A549 (cell line): ENCODE measurements around the gene SHF. TPM values are rescaled to one million over a fixed set of nuclear protein-coding genes. Genes with fewer than 3 reads are reported as not detected.

Source experiments
- ATAC-seq, 2 experiments: fragments of 200-7000 bp in 1 of 2; fragments of >200 bp in 1 of 2; cut with Nextera tagmentation in 1 of 2; cut with Tn5 transposase in 1 of 2; 3 replicates each; pipeline versions ENCODE4 v1.8.0 to v1.9.1; 2018 to 2020; ENCODE audit warnings: mild to moderate bottlenecking in 1 of 2, moderate library complexity in 1 of 2
- CTCF ChIA-PET: fragments of 300-600 bp; sonication (Branson Sonifier 250); formaldehyde crosslinking; extraction: SDS; loops from one replicate; lab custom pipeline; 2021; ENCODE audit warnings: antibody characterized with exemption, inconsistent platforms; lab: Yijun Ruan, JAX
- POLR2A ChIA-PET: fragments of 350-600 bp; formaldehyde crosslinking; extraction: SDS; loops from one replicate; lab custom pipeline; 2021; ENCODE audit warnings: antibody characterized with exemption, inconsistent platforms; lab: Yijun Ruan, JAX
- DNase-seq, 2 experiments: peaks; one replicate each; pipeline versions ENCODE4 v3.0.0 to v3.0.0-alpha.2; 2011 to 2016; ENCODE audit warnings: low read depth in 1 of 2, low spot score in 1 of 2
- FAIRE-seq: peaks from 2 replicates; lab custom pipeline; 2011; peaks lifted over from hg19 to GRCh38; lab: Jason Lieb, UNC
- H3K27ac ChIP-seq, 2 experiments: fragments of >200 bp; sonication (Bioruptor Twin); formaldehyde crosslinking; 3 replicates each; pipeline ENCODE4 v1.5.1; 2016 to 2017
- H3K4me1 ChIP-seq: fragments of >200 bp; sonication (Bioruptor Twin); formaldehyde crosslinking; 3 replicates; pipeline ENCODE4 v1.6.1; 2016
- H3K4me2 ChIP-seq: fragments of >200 bp; sonication (Bioruptor Twin); formaldehyde crosslinking; 3 replicates; pipeline ENCODE4 v1.6.1; 2016
- H3K4me3 ChIP-seq: fragments of >200 bp; sonication (Bioruptor Twin); formaldehyde crosslinking; 3 replicates; pipeline ENCODE4 v1.5.1; 2016
- H3K9me3 ChIP-seq: fragments of >200 bp; sonication (Bioruptor Twin); formaldehyde crosslinking; 3 replicates; pipeline ENCODE4 v1.6.1; 2016
- BHLHE40 ChIP-seq: IDR thresholded peaks from 2 replicates; pipeline ENCODE4 v1.6.1; 2012; ENCODE audit warnings: low read depth, low read length, inconsistent platforms
- CBX2 ChIP-seq: fragments of 200-600 bp; sonication (generic); IDR thresholded peaks from 2 replicates; pipeline ENCODE4 v1.6.1; 2016; ENCODE audit warnings: low read depth, mild to moderate bottlenecking, borderline replicate concordance
- EP300 ChIP-seq, 2 experiments: fragments of >200 bp; sonication (Bioruptor Twin); formaldehyde crosslinking; IDR thresholded peaks; 2 replicates in 1 of 2; 3 replicates in 1 of 2; pipeline ENCODE4 v1.6.1; 2016 to 2017
- FOSB ChIP-seq: fragments of 250-450 bp; sonication (Bioruptor Pico); IDR thresholded peaks from 2 replicates; pipeline ENCODE4 v1.5.0; 2020; ENCODE audit warnings: mild to moderate bottlenecking, moderate library complexity
- FOSL2 ChIP-seq, 2 experiments: fragments of 450-650 bp in 1 of 2; fragments of >200 bp in 1 of 2; sonication (Bioruptor Twin) in 1 of 2; formaldehyde crosslinking; IDR thresholded peaks; 2 replicates each; pipeline versions ENCODE4 v1.5.0 to v1.6.1; 2016 to 2020; ENCODE audit warnings: mild to moderate bottlenecking in 1 of 2, moderate library complexity in 1 of 2
- HDAC2 ChIP-seq: fragments of 200-600 bp; sonication (generic); IDR thresholded peaks from 2 replicates; pipeline ENCODE4 v1.6.1; 2016
- HEYL ChIP-seq: fragments of 250-450 bp; sonication (Bioruptor Pico); IDR thresholded peaks from 2 replicates; pipeline ENCODE4 v1.8.0; 2021; ENCODE audit warnings: mild to moderate bottlenecking, moderate library complexity
- HOXA7 ChIP-seq: fragments of 250-450 bp; sonication (Bioruptor Pico); IDR thresholded peaks from 2 replicates; pipeline ENCODE4 v1.5.0; 2020; ENCODE audit warnings: mild to moderate bottlenecking, moderate library complexity
- KDM1A ChIP-seq: fragments of 200-600 bp; sonication (generic); IDR thresholded peaks from 2 replicates; pipeline ENCODE4 v1.6.1; 2016; ENCODE audit warnings: low read depth, mild to moderate bottlenecking
- NPAS2 ChIP-seq: fragments of 250-450 bp; sonication (Bioruptor Pico); IDR thresholded peaks from 2 replicates; pipeline ENCODE4 v1.8.0; 2022; ENCODE audit warnings: mild to moderate bottlenecking, moderate library complexity, borderline replicate concordance
- NR3C1 ChIP-seq: fragments of >200 bp; sonication (Bioruptor Twin); formaldehyde crosslinking; IDR thresholded peaks from 3 replicates; pipeline ENCODE4 v1.6.1; 2017
- RARB ChIP-seq: fragments of 250-450 bp; sonication (Bioruptor Pico); IDR thresholded peaks from 2 replicates; pipeline ENCODE4 v1.8.0; 2021; ENCODE audit warnings: mild to moderate bottlenecking, moderate library complexity
- RCOR1 ChIP-seq: fragments of 150-350 bp; IDR thresholded peaks from 2 replicates; pipeline ENCODE4 v1.6.1; 2014; ENCODE audit warnings: antibody characterized with exemption, low read length, low read depth
- RFX5 ChIP-seq: fragments of 450-650 bp; IDR thresholded peaks from 2 replicates; pipeline ENCODE4 v1.7.1; 2014; ENCODE audit warnings: antibody characterized with exemption, mild to moderate bottlenecking, moderate library complexity
- RNF2 ChIP-seq: fragments of 200-600 bp; sonication (generic); IDR thresholded peaks from 2 replicates; pipeline ENCODE4 v1.6.1; 2016; ENCODE audit warnings: low read depth, mild to moderate bottlenecking, antibody characterized with exemption, moderate library complexity, borderline replicate concordance
- SMC3 ChIP-seq: fragments of >200 bp; sonication (Bioruptor Twin); formaldehyde crosslinking; IDR thresholded peaks from 3 replicates; pipeline ENCODE4 v1.6.1; 2018; ENCODE audit warnings: inconsistent platforms
- TP53 ChIP-seq: fragments of 250-450 bp; sonication (Bioruptor Pico); IDR thresholded peaks from 2 replicates; pipeline ENCODE4 v1.5.0; 2021; ENCODE audit warnings: mild to moderate bottlenecking, moderate library complexity
- ZC3H11A ChIP-seq: fragments of 450-650 bp; IDR thresholded peaks from 2 replicates; pipeline ENCODE4 v1.6.1; 2014; ENCODE audit warnings: antibody characterized with exemption, mild to moderate bottlenecking
- ZFP36 ChIP-seq: fragments of 450-650 bp; IDR thresholded peaks from 2 replicates; pipeline ENCODE4 v1.6.1; 2014; ENCODE audit warnings: borderline replicate concordance; ENCODE audit not compliant: partially characterized antibody
- ZNF302 ChIP-seq: fragments of 250-450 bp; sonication (Bioruptor Pico); IDR thresholded peaks from 2 replicates; pipeline ENCODE4 v1.9.0; 2021; ENCODE audit warnings: inconsistent platforms, mild to moderate bottlenecking, moderate library complexity
- ZSCAN20 ChIP-seq: fragments of 250-450 bp; sonication (Bioruptor Pico); IDR thresholded peaks from 2 replicates; pipeline ENCODE4 v1.8.0; 2022; ENCODE audit warnings: mild to moderate bottlenecking, moderate library complexity
- WGBS: methylation state at CpG from one replicate; pipeline ENCODE4 v1.1.6; 2017; ENCODE audit errors: missing lambda C conversion rate; 5-methylcytosine and 5-hydroxymethylcytosine counted together
- polyA plus RNA-seq, 4 experiments: library from polyadenylated mRNA; depleted of rRNA in 3 of 4; stranded (reverse); fragments of >200 nt; fragmentation: RNase III in 1 of 4; extraction: RNeasy Plus Mini Kit Qiagen cat#74134 plus additional on column Dnase treatment in 1 of 4; gene quantifications; 2 replicates in 3 of 4; 3 replicates in 1 of 4; pipeline ENCODE4 v1.2.3, GENCODE V29; 2011 to 2017
- TF ChIP-seq, protein P1 (sequence below): fragments of 250-450 bp; sonication (Bioruptor Pico); IDR thresholded peaks from 2 replicates; pipeline ENCODE4 v1.5.0; 2021; ENCODE audit warnings: mild to moderate bottlenecking, moderate library complexity, borderline replicate concordance
- TF ChIP-seq, protein P2 (sequence below): fragments of >200 bp; sonication (Bioruptor Twin); formaldehyde crosslinking; IDR thresholded peaks from 3 replicates; pipeline ENCODE4 v1.6.1; 2016
- TF ChIP-seq, protein P3 (sequence below): IDR thresholded peaks from 2 replicates; pipeline ENCODE4 v1.6.1; 2012; ENCODE audit warnings: low read depth, borderline replicate concordance

Gene SHF
- polyA plus RNA-seq, 2 of the 4 experiments (the other 2 are of a cell fraction), result 0.36 to 0.85 TPM

DNA sequence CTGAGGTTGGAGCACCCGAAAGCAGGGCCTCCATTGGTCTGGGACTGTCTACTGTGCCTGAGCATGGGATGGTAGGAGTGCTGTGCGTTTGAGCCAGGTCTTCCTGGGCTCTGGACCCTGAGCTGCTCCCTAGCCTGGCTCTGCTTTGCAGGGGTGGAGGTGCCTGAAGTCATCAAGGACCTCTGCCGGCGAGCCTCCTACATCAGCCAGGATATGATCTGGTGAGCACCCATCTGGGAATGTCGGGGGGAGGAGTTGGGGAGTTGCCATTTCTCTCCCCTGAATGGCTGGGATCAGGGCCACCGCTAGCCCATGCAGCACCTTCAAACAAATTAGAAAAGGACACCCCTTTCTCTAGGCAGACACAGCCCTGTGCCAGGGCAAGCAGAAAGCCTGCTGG, 37.3 kb downstream of the SHF start:
- no peak for DNase-seq
- TF ChIP-seq ZNF302 (no peak), FOSL2 (IDR thresholded peaks at IDR 0.05) (no peak), FOSL2 (CRISPR knock-in tag; IDR thresholded peaks at IDR 0.05) (no peak), EP300 (IDR thresholded peaks at IDR 0.05) (no peak), RARB (CRISPR knock-in tag) (no peak), ZSCAN20 (CRISPR knock-in tag) (no peak), HDAC2 (no peak), RFX5 (no peak), FOSB (CRISPR knock-in tag) (no peak), NPAS2 (CRISPR knock-in tag) (no peak), HOXA7 (CRISPR knock-in tag) (no peak), ZC3H11A (no peak), RNF2 (no peak)
- TF ChIP-seq, protein P1, sequence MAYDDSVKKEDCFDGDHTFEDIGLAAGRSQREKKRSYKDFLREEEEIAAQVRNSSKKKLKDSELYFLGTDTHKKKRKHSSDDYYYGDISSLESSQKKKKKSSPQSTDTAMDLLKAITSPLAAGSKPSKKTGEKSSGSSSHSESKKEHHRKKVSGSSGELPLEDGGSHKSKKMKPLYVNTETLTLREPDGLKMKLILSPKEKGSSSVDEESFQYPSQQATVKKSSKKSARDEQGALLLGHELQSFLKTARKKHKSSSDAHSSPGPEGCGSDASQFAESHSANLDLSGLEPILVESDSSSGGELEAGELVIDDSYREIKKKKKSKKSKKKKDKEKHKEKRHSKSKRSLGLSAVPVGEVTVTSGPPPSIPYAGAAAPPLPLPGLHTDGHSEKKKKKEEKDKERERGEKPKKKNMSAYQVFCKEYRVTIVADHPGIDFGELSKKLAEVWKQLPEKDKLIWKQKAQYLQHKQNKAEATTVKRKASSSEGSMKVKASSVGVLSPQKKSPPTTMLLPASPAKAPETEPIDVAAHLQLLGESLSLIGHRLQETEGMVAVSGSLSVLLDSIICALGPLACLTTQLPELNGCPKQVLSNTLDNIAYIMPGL (CRISPR knock-in tag), result no peak
- TF ChIP-seq, protein P2, sequence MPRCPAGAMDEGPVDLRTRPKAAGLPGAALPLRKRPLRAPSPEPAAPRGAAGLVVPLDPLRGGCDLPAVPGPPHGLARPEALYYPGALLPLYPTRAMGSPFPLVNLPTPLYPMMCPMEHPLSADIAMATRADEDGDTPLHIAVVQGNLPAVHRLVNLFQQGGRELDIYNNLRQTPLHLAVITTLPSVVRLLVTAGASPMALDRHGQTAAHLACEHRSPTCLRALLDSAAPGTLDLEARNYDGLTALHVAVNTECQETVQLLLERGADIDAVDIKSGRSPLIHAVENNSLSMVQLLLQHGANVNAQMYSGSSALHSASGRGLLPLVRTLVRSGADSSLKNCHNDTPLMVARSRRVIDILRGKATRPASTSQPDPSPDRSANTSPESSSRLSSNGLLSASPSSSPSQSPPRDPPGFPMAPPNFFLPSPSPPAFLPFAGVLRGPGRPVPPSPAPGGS, result no peak
- 0 out of 6 replicates have a peak, but pooled peaks of 1 of the 2 experiments have one; percentile 29 for ATAC-seq
- CTCF ChIA-PET, result interaction anchor here (2.3 to 4.0 kb wide), 2 partner anchors 12 to 24 kb away, joined by 6 to 30 read pairs; no protein-coding TSS in a partner anchor
- no peak for FAIRE-seq
- Histone ChIP-seq H3K27ac (no peak overlapping the region), H3K4me3 (no peak overlapping the region), H3K4me1 (no peaks in the 10 kb centered on the region), H3K9me3 (no peaks in the 10 kb centered on the region), H3K4me2 (no peak overlapping the region)
- 65% methylated on average over 5 of the region's 6 CpGs for WGBS
- POLR2A ChIA-PET, result no interaction called here

DNA sequence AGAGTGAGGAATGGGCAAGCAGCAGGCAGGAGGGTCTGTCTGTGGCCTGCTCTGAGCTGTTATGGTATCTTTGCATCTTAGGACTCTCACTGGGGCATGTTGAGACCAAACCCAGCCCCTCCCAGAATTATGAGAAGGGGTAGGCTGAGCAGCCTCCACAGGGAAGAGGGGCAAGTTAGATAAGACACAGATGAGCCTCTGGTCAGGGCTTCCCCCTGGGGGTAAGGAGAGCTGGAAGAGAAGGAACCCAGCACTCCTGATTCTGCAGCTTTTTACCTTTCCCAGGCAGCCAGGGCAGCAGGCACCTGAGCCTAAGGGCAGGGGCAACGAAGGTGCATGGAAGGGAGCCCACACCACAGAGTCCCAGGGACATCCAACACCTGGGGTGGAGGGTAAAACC, 38.7 kb downstream of the SHF start:
- no peak for DNase-seq
- ATAC-seq, result no peak
- Histone ChIP-seq H3K4me3 (no peak overlapping the region), H3K4me2 (no peak overlapping the region), H3K9me3 (no peaks in the 10 kb centered on the region), H3K4me1 (no peaks in the 10 kb centered on the region), H3K27ac (no peak overlapping the region)
- TF ChIP-seq HEYL (CRISPR knock-in tag), result no peak
- no peak for TF ChIP-seq KDM1A
- no peak for TF ChIP-seq ZNF302
- TF ChIP-seq, protein P3, sequence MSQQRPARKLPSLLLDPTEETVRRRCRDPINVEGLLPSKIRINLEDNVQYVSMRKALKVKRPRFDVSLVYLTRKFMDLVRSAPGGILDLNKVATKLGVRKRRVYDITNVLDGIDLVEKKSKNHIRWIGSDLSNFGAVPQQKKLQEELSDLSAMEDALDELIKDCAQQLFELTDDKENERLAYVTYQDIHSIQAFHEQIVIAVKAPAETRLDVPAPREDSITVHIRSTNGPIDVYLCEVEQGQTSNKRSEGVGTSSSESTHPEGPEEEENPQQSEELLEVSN, result no peak
- TF ChIP-seq NR3C1, result no peak
- no peak for TF ChIP-seq SMC3
- TF ChIP-seq EP300 (IDR thresholded peaks at IDR 0.05), result no peak
- no peak for TF ChIP-seq ZFP36
- TF ChIP-seq TP53 (CRISPR knock-in tag), result no peak
- no peak for TF ChIP-seq RCOR1
- TF ChIP-seq BHLHE40, result no peak
- TF ChIP-seq HDAC2, result no peak
- no peak for TF ChIP-seq CBX2
- no peak for TF ChIP-seq FOSL2 (IDR thresholded peaks at IDR 0.05)
- TF ChIP-seq FOSL2 (CRISPR knock-in tag; IDR thresholded peaks at IDR 0.05), result no peak
- ChIA-PET POLR2A (no interaction called here), CTCF (interaction anchor here (1.5 to 4.0 kb wide), 3 partner anchors 11 to 22 kb away, joined by 5 to 30 read pairs (median 6); no protein-coding TSS in a partner anchor)
- WGBS, result 86% methylated on average over 1 of the region's 1 CpG
- FAIRE-seq, result no peak
